HFFc6 (cell line): ENCODE measurements around the gene ULBP2. TPM values are rescaled to one million over a fixed set of nuclear protein-coding genes. Genes with fewer than 3 reads are reported as not detected.

ENCODE experiments used
- DNase-seq: peaks from one replicate; pipeline ENCODE4 v3.0.0-alpha.2; 2018
- H3K27ac Mint-ChIP-seq: 2 replicates; pipeline ENCODE4 v1.8.0; 2020; ENCODE audit warnings: mild to moderate bottlenecking, mixed read lengths
- H3K27me3 Mint-ChIP-seq: 2 replicates; pipeline ENCODE4 v1.8.0; 2021; ENCODE audit warnings: mild to moderate bottlenecking, moderate library complexity, mixed read lengths; ENCODE audit not compliant: insufficient read depth
- H3K36me3 Mint-ChIP-seq: 2 replicates; pipeline ENCODE4 v1.8.0; 2021; ENCODE audit warnings: low read depth, mixed read lengths
- H3K4me1 Mint-ChIP-seq: 2 replicates; pipeline ENCODE4 v1.8.0; 2020; ENCODE audit warnings: low read depth, mixed read lengths
- H3K4me3 Mint-ChIP-seq: 2 replicates; pipeline ENCODE4 v1.8.0; 2020; ENCODE audit warnings: mild to moderate bottlenecking, moderate library complexity, mixed read lengths
- H3K9me3 Mint-ChIP-seq: 2 replicates; pipeline ENCODE4 v1.8.0; 2020; ENCODE audit warnings: mild to moderate bottlenecking, mixed read lengths
- CTCF ChIP-seq: fragments of 200-600 bp; sonication (generic); IDR thresholded peaks from 2 replicates; pipeline ENCODE4 v1.5.0; 2021; ENCODE audit warnings: antibody characterized with exemption, mild to moderate bottlenecking
- total RNA-seq, 6 experiments: library from RNA; stranded (reverse); fragmentation: NEBNext Ultra II Directional; extraction: Animal tissue kit (Norgen Biotek cat#: 25700); gene quantifications; 2 replicates in 1 of 6; 3 replicates in 5 of 6; pipeline ENCODE4 v1.2.3, GENCODE V29; 2021

The ULBP2 gene
- total RNA-seq, 6 experiments from 2014 or later = 16.2 to 23.2 (median 19.4) TPM

DNA sequence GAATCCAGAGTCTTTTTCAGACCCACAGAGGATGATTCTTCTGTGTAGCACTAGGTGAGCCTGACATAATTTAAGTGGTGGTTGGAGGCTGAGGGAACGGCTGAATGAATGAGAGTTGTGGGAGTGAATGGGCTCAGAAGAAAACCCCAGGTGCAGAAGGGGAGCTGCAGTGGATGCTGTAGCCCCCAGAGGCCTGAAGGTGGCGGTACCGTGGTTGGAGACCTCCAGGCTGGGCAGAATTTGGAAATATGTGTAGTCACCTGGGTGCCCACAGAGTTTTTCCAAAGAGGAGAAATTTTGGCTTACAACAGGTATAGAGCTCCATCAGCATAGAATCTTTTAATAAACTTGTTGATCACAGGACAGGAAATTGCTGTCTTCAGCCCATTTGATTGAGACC, 12.4 kb upstream of the ULBP2 start:
- DNase-seq = no peak
- Mint-ChIP-seq H3K27ac (no peak overlapping the region), H3K27me3 (peaks cover 29% of the 10 kb centered on the region), H3K4me3 (no peak overlapping the region), H3K36me3 (no peaks in the 10 kb centered on the region), H3K4me1 (peaks cover 25% of the 10 kb centered on the region), H3K9me3 (no peaks in the 10 kb centered on the region)
- TF ChIP-seq CTCF = peak; percentile 74

- H3K9me3 Mint-ChIP-seq = no peaks in the 10 kb centered on the region
Observed at GRCh38 chr6:149931501-149931900, 10.3 kb upstream of the ULBP2 start.

DNA sequence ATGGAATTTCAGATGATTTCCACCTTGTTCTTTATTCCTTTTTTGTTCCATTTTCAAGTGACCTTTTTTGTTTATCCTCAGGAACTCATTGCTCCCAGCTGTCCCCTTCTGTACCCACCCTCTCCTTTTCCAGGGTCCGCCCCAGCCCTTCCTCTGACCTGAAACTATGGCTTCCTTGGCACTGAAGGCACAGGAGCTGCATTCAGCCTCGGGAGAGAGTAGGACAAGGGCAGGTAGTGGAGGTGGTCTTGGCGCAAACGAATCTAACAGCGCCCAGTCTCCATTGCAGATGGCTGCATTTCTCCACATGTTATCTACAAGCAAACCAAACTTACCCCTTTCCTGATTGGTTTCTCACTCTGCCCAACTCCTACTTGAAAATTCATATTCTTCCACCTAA, 8.8 kb upstream of the ULBP2 start:
- no peaks in the 10 kb centered on the region for H3K9me3 Mint-ChIP-seq
- TF ChIP-seq CTCF = no peak
- no peak for DNase-seq
- peaks cover 27% of the 10 kb centered on the region for H3K4me1 Mint-ChIP-seq
- H3K27ac Mint-ChIP-seq = no peak overlapping the region
- H3K36me3 Mint-ChIP-seq = no peaks in the 10 kb centered on the region
- H3K27me3 Mint-ChIP-seq = peaks cover 32% of the 10 kb centered on the region
- H3K4me3 Mint-ChIP-seq = no peak overlapping the region

More at GRCh38 chr6:149931501-149931900, 10.3 kb upstream of the ULBP2 start:
- Mint-ChIP-seq H3K4me3 (no peak overlapping the region), H3K36me3 (no peaks in the 10 kb centered on the region), H3K27me3 (peaks cover 34% of the 10 kb centered on the region), H3K4me1 (peaks cover 21% of the 10 kb centered on the region), H3K27ac (no peak overlapping the region)
- DNase-seq = no peak
- TF ChIP-seq CTCF = no peak

DNA sequence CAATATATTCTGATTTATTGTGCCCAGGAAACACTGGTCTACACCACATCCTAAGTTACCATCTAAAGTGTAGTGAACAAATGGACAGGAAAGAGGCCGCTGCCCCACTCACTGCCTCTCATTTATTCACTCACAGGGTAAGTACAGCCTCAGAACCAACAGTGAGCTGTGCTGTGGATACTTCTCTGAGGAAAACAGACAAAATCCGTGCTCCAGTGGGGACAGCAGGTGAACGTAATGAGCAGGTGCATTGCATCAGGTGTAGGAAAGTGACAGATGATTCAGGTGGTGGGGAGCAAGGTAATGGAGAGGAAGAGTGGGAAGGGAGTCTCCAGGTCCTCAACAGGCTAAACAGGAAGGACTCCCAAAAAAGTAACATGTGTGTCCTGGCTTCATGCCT, 8.4 kb upstream of the ULBP2 start:
- Mint-ChIP-seq H3K27ac (no peak overlapping the region), H3K4me3 (no peak overlapping the region), H3K27me3 (peaks cover 29% of the 10 kb centered on the region), H3K4me1 (peaks cover 27% of the 10 kb centered on the region), H3K36me3 (no peaks in the 10 kb centered on the region), H3K9me3 (no peaks in the 10 kb centered on the region)
- DNase-seq = no peak
- TF ChIP-seq CTCF = no peak

DNA sequence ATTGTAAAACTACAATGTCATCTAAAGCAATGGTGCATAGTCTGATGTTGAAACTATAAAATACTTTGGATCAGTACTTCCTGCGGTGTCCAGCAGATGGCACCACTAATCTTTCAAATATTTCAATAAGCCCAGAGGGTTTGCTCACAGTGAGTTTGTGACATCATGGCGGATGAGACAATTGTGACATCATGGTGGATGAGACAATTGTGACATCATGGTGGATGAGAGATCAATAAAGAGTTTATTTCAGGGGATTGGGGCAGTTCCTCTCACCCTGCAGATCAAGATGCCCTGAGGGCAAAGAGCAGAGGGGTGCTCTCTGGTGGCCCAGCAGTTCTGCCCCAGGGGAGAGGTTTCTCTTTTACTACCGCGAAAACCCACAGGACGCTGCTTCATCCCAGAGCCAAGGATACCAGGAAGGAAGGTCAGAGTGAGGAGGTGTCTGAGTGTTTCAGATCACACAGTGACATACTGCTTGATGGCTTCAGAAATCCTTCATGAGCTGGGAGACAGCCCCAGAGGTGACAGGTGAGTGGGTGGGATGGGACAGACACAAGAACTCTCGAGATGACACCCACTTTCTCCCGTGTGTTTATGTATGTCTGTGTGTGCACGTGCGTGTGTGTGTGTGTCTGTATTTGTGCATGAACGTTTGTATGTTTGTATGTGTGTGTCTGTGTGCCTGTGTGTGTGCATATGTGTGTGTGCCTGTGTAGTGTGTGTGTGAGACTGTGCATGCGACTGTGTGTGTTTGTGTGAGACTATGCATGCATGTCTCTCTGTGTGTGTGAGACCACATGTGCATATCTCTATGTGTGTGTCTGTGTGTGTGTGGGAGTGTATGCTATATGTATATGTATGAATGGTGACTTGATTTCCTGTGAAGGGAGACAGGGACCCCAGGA, 7.3 kb upstream of the ULBP2 start:
- Mint-ChIP-seq H3K27ac (no peak overlapping the region), H3K36me3 (no peaks in the 10 kb centered on the region), H3K4me1 (peaks cover 34% of the 10 kb centered on the region), H3K27me3 (peaks cover 26% of the 10 kb centered on the region), H3K9me3 (no peaks in the 10 kb centered on the region), H3K4me3 (no peak overlapping the region)
- peak; percentile 94 for TF ChIP-seq CTCF
- peak; percentile 79 for DNase-seq
